Articular chondrocyte of knee joint (primary cell): ENCODE measurements around the gene STUB1. TPM values are rescaled to one million over a fixed set of nuclear protein-coding genes. Genes with fewer than 3 reads are reported as not detected.

Source experiments
- total RNA-seq: library from RNA; depleted of rRNA; stranded (reverse); fragments of >200 nt; gene quantifications from 2 replicates; pipeline ENCODE4 v1.2.3, GENCODE V29; 2012

STUB1 gene
- 75.1 and 78.9 TPM in 2 replicates for total RNA-seq

DNA sequence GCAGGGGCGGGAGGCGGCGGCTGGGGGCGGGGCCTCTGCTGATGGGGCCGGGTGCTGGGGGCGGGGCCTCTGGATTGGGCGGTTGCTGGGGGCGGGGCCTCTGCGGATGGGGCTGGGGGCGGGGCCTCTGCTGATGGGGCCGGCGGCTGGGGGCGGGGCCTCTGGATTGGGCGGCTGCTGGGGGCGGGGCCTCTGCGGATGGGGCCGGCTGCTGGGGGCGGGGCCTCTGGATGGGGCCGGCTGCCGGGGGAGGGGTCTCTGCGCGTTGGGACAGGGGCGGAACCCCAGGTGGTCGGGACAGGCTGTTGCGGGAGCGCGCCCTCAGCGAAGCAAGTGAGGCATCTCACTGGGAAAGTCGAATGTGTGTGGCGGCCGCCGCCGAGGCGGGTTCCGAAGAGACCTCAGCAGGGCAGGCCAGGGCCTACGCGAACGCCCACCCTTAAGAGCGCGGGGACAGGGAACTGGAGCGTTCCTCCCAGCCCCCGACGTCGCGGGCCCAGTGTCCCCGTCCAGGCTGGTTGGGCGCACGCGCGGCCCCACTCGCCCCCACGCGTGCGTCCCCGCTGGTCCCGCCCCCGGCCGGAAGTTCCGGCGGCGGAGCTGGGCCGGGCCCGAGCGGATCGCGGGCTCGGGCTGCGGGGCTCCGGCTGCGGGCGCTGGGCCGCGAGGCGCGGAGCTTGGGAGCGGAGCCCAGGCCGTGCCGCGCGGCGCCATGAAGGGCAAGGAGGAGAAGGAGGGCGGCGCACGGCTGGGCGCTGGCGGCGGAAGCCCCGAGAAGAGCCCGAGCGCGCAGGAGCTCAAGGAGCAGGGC, at the start of gene STUB1:
TSS of gene STUB1 (plus strand) at position 597 of the 811 bp plus-strand sequence. CDS start at position 713, 116 bp downstream.

DNA sequence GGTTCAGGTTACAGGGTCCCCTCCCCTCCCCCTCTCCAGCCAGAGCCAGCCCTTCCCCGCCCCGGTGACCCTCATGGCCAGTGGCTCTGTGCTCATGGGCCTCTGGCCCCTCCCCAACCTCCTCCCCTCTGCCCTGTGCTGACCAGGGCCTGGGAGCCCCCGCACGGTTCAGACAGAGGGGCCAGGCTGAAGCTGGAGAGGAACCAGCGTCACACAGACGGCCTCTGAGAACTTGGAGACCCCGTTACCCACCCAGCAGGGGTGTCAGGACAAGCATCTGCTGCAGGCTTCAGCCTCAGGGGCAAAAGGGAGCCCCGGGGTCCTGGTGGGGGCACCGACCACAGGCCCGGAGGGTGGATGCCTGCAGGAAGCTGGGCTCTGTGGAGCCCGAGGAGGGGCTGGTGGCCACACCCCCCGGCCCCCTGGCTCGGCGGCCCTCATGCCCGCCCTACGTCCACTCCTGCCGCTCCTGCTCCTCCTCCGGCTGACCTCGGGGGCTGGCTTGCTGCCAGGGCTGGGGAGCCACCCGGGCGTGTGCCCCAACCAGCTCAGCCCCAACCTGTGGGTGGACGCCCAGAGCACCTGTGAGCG, 49.3 kb upstream of the STUB1 start, which contains the start of gene WFIKKN1:
TSS of gene WFIKKN1 (plus strand) at position 171 of the 591 bp plus-strand sequence. CDS start at position 440, 269 bp downstream.

DNA sequence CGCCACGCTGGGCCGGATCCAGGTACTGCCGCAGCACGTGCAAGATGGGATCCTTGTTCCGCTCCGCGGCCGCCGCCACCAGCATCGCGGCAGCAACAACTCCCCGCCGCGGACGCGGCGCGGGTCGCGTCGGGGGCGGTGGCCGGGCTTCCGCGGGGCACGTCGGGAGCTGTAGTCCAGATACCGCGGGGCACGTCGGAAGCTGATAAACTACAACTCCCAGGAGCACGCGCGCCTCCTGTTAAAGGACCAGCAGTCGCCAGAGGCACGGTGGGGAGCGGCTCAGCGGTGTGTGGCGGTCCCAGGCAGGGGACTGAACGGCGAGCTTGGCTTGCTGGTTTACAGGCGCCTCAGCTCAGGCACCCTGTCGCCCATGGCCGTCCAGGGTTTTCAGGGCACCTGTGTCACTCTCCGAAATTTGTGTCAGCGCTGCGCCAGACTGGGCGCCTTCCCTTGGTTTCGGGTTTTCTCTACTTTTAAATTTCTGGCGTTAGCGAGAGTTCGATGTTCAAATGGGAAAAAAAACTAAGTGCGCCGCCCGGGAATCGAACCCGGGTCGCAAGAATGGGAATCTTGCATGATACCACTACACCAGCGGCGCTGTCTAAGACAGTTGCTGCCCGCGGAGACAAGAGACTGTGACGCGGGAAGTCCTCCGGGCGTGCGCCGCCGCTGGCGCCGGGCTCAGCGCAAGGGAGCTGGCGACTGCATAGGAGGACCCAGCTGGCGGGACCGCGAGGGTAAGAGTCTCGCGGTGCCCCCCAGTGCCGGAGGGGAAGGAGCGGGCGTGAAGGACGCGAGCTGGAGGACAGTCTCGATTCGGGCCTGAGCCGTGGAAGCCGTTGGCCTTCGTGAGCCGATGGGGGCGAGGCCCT, 43.8 kb upstream of the STUB1 start, which contains the start of gene METTL26:
TSS of gene METTL26 (minus strand) at position 100 of the 875 bp plus-strand sequence. CDS start at position 85, 15 bp downstream.

DNA sequence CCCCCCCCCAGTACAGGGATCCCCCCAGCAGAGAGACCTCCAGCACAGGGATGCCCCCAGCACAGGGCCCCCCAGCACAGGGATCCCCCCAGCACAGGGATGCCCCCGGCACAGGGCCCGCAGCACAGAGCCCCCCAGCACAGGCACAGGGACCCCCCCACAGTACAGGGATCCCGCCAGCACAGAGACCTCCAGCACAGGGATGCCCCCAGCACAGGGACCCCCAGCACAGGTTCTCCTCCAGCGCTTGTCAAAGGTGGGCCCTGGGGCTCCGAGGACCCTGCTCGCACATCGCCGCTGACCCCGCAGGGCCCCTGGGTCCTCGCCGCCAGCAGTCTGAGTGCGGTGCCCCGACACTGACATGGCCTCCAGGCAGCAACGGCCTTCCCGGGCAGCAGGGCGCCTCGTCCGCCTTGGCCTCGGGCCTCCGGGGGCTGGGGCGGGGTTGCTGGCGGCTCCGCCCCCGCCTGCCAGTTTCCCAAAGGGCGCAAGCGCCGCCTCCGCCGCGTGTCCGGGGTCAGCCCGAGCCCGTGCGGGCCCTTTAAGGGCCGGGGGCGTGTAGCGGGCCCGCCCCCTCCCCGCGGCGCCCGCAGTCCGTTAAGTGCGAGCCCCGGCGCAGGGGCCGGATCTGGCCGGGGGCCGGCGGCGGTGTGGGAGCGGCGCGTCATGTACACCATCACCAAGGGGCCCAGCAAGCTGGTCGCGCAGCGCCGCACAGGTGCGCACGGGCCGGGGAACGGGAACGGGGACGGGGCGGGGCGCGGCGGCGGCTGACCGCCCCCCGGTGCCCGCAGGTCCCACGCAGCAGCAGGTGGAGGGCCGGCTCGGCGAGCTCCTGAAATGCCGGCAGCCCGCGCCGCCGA, 38.7 kb upstream of the STUB1 start, which contains the start of gene MCRIP2:
TSS of gene MCRIP2 (plus strand) at position 503 of the 863 bp plus-strand sequence. CDS start at position 667, 164 bp downstream.

DNA sequence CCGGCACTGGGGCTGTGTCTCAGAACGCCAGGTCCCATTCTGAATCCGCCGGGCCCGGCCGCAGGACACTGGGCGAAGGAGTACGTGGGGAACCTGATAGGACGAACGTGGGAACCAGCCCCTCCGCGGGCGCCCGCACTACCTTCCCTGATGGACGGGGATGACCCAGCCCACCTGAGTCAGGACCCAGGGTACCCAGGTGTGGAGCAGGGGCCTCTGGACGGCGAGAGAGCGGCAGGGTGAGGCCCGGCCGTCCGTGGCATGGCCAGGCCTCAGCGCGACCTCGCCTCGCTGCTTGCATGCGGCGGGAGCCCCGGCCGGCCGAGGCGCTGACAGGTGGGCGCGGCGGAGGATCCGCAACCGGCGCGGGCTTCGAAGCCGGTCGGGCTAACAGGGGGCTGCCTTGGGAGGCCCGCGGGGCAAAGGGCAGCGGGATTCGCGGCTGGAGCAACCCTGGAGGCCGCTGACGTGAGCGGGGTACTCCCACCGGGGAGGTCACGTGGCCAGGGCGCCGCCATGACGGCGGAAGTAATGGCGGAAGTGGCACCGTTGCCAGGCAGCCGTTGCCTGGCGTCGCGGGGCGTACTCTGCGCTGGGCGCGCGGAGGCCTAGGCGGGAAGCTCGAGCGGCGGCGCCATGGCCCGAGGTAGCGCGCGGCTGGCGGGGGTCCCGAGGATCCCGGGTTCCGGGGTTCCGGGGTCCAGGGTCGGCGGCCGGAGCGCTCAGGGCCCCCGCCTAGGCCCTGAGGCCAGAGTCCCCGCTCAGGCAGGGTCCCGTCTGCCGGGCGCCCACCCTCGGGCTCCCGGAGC, 31.2 kb upstream of the STUB1 start, which contains the start of gene WDR90:
TSS of gene WDR90 (plus strand) at position 585 of the 809 bp plus-strand sequence. CDS start at position 637, 52 bp downstream.

DNA sequence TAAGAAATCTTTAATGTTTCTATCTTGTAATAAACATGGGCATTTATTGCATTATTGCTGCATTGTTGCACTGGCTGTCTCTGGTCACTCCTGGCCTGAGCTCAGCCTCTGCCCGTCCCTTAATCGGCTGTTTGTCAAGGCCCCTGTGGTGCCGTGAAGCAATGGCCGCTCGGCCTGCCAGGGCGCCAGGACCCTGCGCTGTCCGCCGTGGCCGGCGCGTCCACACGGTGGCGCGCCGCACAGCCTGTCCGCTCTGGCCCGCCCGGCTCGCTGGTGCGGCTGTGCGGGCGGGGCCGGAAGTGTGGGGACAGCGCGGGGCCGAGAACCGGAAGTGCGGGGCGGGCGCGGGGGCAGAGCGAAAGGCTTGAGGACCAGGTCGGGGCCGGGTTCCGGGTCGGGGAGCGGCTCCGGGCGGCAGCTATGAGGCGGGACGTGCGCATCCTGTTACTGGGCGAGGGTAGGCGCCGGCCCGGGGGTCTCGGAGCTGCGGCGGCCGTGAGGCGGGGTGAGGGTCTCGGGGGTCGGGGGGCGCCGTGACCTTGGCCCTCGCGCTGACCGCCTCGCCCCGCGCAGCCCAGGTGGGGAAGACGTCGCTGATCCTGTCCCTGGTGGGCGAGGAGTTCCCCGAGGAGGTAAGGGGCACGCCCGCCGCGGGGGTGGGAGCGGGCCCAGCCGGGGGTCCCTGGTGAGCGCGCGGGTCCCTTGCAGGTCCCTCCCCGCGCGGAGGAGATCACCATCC, 12.3 kb upstream of the STUB1 start, which contains the start of gene RHOT2:
TSS of gene RHOT2 (plus strand) at position 353 of the 739 bp plus-strand sequence. CDS start at position 421, 68 bp downstream.

DNA sequence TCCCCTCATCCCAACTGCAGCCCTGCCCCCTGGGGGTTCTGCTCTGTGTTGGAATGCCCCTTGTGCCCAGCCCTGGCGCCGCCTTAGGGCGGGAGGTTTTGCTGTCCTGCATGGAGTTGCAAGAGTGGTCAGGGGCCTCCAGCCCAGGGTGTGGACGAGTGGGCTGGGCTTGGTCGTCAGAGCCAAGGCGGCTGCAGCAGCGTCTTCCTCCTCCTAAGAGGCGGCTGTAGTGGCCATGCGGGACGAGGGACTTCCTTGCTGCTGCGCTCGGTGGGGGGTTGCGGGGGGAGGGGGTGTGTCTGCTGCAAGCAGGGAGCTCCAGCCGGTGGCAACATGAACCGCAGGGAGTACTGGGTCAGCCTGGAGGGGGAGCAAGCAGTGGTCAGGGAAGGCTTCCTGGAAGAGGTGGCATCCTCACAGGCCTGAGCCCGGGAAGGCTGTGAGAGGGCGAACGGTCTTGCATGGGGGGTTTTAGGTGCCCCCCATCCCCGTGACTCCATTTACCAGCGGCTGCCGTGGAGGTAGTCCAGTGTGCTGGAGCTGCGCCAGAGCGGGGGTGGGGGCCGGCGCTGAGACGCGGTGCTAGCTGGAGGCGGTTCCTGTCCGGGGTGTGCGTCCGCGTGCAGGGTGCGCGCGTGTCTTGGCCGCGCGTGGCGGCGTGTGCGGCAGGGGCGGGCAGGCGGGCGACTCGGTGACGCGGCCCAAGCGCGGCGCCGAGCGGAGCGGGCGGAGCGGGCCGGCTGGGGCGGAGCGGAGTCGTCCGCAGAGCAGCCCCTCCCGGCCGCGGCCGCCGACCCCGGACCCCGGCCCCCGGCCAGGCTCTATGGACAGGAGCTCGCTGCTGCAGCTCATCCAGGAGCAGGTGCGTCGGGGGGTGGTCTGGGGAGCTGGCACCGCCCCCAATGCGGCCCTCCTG, 5.0 kb upstream of the STUB1 start, which contains the start of gene RHBDL1:
TSS of gene RHBDL1 (plus strand) at position 704 of the 916 bp plus-strand sequence. CDS start at position 824, 120 bp downstream.

DNA sequence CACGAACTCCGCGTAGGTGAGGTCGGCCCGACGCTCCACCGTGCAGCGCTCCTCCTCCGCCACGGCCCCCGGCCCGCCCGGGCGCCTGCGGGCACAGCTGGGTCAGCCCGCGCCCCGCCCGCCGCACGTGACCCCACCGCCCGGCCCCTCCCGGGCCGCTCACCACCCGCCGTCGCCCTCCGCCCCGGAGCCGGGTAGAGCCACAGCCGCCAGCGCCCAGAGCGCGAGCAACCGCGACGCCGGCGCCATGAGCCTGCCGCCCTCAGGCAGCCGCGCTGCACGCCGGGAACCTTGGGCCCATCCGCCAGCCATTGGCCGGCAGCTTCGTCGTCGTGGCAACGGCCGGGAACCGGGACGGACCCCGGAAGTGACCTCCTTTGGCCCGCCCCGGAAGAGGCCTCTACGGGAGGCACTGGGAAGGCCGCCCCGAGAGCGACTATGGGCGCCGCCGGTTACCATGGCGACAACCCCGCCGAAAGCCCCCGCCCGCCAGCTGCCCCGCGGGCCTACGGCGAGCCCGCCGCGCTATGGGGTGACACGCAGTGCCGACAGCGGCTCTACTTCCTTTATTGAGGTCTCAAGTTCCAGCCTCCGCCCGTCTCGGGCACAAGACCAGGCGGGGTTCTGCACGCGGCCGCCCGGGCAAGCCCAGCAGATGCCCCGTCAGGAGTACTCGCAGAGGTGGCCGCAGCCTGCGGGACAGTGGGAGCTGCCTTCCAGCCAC, 4.0 kb downstream of the STUB1 start, which contains the start of gene JMJD8:
TSS of gene JMJD8 (minus strand) at position 264 of the 724 bp plus-strand sequence. CDS start at position 249, 15 bp downstream.

DNA sequence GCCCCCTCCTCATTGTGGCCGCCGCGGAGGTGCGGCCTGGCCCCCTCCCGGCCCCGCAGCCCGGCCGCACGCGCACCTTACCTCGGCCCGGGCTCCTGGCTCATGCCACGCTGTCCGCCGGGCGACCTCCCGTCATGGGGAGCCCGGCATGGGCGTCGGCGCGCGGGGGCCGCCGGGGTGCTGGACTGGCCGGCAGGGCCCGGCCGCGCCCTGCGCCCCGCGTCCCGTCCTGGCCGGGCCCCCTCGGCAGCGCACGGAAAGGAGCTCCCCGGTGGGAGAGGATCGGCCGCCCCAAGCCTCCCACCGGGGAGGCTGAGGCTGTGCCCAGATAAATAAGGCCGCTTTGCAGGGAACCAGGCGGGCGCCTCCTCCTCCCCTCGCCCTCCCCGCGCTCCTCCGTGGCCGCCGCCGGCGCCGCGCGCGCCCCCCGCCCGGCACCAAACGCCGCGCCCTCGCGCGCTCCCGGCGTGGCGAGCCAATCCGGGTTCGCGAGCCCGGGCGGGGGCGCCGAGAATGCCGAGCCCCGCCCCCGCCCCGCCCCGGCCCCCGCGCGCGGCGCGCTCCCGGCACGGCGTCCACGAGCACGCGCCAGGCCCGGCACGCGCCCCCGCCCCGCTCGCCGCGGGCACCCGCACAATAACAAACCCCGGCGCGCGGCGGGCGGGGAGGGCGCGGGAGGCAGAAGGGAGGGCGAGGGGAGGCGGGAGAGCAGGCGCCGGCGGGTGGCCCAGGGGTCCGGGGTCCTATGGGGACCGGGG, 25.4 kb downstream of the STUB1 start, which contains the start of gene FBXL16:
TSS of gene FBXL16 (minus strand) at position 371 of the 758 bp plus-strand sequence. CDS start 8,396 bp downstream, outside the sequence.

DNA sequence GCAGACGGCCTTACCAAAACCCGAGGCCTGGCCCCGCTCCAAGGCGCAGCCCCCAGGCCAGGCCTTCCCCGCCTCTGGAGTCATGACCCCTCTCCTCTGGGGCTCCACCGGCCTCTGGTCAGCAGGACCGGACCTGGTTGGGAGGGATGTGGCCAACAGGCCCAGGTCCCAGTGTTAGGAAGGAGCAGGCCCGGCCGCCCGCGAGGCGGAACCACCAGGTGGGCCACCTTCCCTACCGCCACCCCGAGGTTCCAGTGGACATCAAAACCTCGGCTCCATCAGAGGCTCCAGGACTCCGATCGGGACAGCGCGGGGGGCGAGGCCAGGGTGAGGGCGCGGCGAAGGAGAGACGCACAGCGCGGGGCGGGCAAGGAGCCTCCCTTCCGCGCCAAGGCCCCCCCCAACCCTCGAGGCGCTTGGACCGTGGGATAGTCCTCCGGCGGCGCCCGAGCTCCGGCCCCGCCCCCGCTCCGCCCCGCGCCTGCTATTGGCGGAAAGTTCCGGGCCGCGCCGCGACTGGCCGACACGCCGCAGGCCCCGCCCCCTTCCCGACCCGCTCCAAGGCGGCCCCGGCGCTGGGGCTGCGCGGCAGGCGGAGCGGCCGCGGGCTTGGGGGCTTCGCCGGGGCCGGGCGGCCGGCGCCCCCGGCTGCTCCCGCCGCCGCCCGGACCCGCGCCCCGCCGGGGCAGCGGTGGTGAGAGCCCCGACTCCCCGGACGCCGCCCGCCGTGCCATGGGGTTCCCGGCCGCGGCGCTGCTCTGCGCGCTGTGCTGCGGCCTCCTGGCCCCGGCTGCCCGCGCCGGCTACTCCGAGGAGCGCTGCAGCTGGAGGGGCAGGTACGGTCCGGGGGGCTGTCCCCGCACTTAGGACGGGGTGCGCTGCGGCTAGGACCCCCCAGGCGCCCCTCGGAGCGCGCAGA, 34.6 kb downstream of the STUB1 start, which contains the start of gene METRN:
TSS of gene METRN (plus strand) at position 561 of the 919 bp plus-strand sequence. CDS start at position 733, 172 bp downstream.

DNA sequence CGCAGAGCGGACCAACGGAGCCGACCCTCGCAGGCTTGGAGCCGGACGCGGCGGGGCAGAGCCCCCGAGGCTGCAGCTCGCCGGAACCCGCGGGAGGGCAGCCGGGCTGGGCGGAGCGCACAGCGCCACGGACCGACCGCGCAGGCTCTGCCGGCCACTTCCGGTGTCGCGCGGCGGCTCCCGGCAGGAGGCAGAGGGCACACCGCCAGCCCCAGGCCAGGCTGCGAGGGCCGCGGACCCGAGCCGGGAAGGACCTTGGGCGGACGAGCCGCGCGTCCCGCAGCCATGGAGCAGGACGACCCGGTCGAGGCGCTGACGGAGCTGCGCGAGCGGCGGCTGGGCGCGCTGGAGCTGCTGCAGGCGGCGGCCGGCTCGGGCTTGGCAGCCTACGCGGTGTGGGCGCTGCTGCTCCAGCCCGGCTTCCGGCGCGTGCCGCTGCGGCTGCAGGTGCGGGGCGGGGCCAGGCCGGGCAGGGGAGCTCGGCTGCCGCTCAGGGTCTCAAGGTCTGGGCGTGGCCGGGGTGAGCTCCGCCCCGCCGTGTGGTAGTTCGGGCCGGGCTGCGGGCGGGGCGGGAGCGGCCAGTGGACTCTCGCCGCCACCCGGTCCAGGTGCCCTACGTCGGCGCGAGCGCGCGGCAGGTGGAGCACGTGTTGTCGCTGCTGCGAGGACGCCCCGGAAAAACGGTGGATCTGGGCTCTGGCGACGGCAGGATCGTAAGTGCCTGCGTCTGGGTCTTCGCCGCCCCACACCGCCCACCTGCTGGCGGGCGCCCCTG, 41.0 kb downstream of the STUB1 start, which contains the start of gene ANTKMT:
TSS of gene ANTKMT (plus strand) at position 157 of the 775 bp plus-strand sequence. CDS start at position 286, 129 bp downstream.

DNA sequence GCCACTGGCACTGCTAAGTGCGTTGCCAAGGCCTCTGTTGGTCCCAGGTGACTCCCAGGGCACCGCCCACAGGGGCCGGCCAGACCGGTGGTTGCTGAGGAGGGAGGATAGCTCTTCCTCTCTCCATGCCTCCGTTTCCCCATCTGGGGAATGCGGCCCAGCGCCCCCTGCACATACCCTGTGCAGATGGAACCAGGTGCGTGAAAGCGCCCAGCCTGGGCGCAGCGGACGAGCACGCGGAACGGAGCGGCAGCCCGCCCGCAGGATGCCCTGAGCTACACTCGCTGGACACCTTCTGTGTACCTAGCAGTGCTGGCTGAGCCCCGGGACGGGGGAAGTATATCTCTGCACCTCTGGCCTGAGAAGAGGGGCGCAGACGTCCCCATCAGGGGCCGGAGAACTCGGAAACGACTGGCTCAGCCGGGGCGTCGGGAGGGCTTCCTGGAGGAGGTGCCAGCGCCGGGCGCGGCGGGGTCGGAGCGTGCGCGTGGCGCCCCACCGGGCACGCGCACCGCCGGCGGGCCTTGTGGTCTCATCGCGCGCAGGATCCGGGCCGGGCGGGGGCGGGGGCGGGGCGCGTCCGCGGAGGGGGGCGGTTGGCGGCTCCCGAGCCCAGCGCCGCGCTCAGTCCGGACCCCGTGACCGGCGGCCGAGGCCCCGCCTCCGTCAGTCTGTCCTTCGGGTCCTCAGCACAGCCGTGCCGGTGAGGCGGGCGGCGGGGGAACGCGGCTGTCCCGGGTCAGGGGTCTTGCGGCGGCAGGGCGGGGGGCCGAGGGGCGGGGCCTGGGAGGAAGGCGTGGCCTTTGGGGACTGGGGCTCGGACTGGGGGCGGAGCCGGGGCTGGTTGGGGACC, 46.5 kb downstream of the STUB1 start, which contains the start of the genes CCDC78 and HAGHL:
TSS of gene CCDC78 (minus strand) at position 6 of the 853 bp plus-strand sequence. CDS start 76 bp downstream, outside the sequence.
TSS of gene HAGHL (plus strand) at position 669 of the 853 bp plus-strand sequence. CDS start 404 bp downstream, outside the sequence.

